Muscle of leg (tissue), 11 donors: Measurements from ENCODE around the gene EXOC1. TPM values are rescaled to one million over a fixed set of nuclear protein-coding genes. Genes with fewer than 3 reads are reported as not detected.

Experiments
- DNase-seq: peaks from one replicate; pipeline ENCODE4 v3.0.0; 2013
- H3K27ac ChIP-seq: one replicate; pipeline ENCODE4 v1.5.1; 2013; ENCODE audit warnings: mild to moderate bottlenecking, low read length, control low read depth
- H3K27me3 ChIP-seq: one replicate; pipeline ENCODE4 v1.6.1; 2013; ENCODE audit warnings: low read length; ENCODE audit not compliant: control insufficient read depth, insufficient read depth
- H3K36me3 ChIP-seq: one replicate; pipeline ENCODE4 v1.6.1; 2013; ENCODE audit warnings: low read length; ENCODE audit not compliant: control insufficient read depth, insufficient read depth
- H3K4me1 ChIP-seq: one replicate; pipeline ENCODE4 v1.6.1; 2013; ENCODE audit warnings: low read length; ENCODE audit not compliant: control insufficient read depth, insufficient read depth
- H3K4me3 ChIP-seq: one replicate; pipeline ENCODE4 v1.5.1; 2013; ENCODE audit warnings: low read length, control low read depth
- H3K9me3 ChIP-seq: replicated peaks from 2 replicates; pipeline ENCODE4 v1.6.1; 2013; ENCODE audit warnings: low read depth, low read length; ENCODE audit not compliant: control insufficient read depth
- WGBS: methylation state at CpG from one replicate; pipeline ENCODE4 v1.1.5; 2013; ENCODE audit warnings: missing lambda C conversion rate; ENCODE audit not compliant: insufficient coverage; 5-methylcytosine and 5-hydroxymethylcytosine counted together
- polyA plus RNA-seq, 8 donors: library from polyadenylated mRNA; unstranded; fragments of 120-200 nt; gene quantifications; one replicate each; pipeline versions ENCODE4 v1.2.1 to v1.2.3, GENCODE V29; 2013; ENCODE audit warnings: inconsistent platforms in 1 of 8, low replicate concordance in 1 of 8; ENCODE audit not compliant: insufficient read length in 8 of 8, insufficient read depth in 1 of 8
- total RNA-seq: library from RNA; stranded (reverse); fragments of 120-200 nt; gene quantifications from one replicate; pipeline ENCODE4 v1.2.4, GENCODE V29; 2013

EXOC1 gene
- total and polyA plus RNA-seq, 9 donors: 19.0 to 32.5 (median 23.2) TPM

DNA sequence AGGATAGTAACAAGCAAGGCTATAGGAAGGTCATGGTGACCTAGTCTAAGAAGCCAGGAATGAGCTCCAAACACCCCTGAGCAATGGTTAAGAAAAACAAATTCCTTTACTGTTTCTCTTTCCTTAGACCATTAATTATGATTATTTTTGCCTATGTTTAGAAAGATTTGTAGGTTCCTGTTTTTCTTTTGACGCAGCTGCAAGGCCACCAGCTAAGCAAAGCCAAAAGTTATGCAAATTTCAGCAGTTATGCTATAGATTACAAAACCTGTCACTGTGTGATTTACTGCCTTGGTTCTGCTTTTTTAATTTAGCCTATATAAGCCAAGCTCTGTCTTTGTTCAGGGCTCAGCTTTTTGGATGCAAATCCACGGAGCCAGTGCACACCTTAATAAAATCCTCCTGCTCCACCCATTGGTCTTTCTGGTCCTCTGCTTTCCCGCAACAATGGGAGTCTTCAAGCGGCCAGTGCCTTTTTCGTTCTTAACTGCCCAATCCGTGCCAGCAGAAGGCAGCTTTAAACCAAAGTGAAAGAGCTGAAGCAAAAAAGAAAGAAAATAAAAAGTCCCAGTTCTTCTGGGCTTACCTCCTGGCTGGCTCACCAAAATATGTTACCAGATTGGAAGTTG lies 93.9 kb downstream of the EXOC1 start:
- peak; percentile 46 for DNase-seq
- peak overlapping the region; percentile 76 for H3K4me3 ChIP-seq
- 58% methylated on average over 4 of the region's 6 CpGs for WGBS

DNA sequence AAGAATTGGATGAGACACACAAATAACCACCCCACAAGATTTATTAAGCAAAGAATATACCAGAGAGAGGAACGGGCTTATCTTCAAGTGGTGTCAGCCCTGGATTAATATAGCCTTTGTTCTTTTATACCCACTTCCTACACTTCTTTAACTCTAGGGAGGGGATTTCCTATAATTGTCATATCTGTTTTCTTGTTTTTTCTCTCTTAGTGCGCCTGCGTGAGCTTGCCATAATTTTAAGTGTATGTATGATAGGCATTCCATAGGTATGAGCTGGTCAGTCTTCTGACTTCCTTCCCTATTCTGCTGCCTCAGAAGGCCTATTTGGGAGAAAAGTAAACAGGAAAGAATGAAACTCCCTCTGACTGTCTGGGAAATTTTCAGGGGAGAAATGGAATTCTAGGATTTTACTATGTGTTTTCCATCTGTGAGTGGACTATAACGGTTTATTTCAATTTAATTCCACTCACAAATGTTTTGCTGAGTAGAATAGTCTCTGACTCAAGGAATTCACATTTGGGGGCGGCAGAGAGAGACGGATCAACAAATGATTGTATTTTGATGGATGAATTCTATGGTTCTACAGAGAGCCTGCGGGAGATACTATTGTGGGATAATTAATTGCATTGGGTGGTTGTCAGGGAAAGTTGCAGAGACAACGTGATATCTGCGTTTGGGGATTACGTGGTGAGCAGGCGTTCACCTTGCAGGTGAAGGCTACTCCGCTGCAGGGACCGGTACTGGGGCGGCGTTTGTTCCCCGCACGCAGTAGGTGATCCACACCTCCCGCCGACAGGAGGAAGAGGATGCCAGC lies 94.7 kb downstream of the EXOC1 start:
- no peaks in the 10 kb centered on the region for H3K27me3 ChIP-seq
- no peaks in the 10 kb centered on the region for H3K9me3 ChIP-seq
- peak; percentile 73 for DNase-seq
- peak overlapping the region; percentile 76 for H3K4me3 ChIP-seq
- peaks cover 9% of the 10 kb centered on the region for H3K4me1 ChIP-seq
- peak overlapping the region; percentile 96 for H3K27ac ChIP-seq
- H3K36me3 ChIP-seq: peaks cover 5% of the 10 kb centered on the region
- under 1% methylated on average over 15 of the region's 19 CpGs for WGBS

More for the DNA sequence above, 93.9 kb downstream of the EXOC1 start:
- Histone ChIP-seq H3K4me1 (peaks cover 9% of the 10 kb centered on the region), H3K9me3 (no peaks in the 10 kb centered on the region), H3K36me3 (peaks cover 2% of the 10 kb centered on the region), H3K27ac (peak overlapping the region; percentile 96), H3K27me3 (no peaks in the 10 kb centered on the region)

GRCh38 chr4:55948726-55949481 lies 95.5 kb downstream of the EXOC1 start, which contains the start of gene CEP135:
Gene CEP135, plus strand, starts transcription at chr4:55948945. Its CDS starts 3,186 bp downstream, at chr4:55952131.
- Histone ChIP-seq H3K36me3 (peaks cover 5% of the 10 kb centered on the region), H3K4me1 (peaks cover 9% of the 10 kb centered on the region), H3K27me3 (no peaks in the 10 kb centered on the region), H3K27ac (peak within 1 kb of the TSS; percentile 96), H3K4me3 (peak within 1 kb of the TSS; percentile 76), H3K9me3 (no peaks in the 10 kb centered on the region)
- under 1% methylated on average over 52 of the region's 77 CpGs for WGBS
- peak; percentile 98 for DNase-seq

DNA sequence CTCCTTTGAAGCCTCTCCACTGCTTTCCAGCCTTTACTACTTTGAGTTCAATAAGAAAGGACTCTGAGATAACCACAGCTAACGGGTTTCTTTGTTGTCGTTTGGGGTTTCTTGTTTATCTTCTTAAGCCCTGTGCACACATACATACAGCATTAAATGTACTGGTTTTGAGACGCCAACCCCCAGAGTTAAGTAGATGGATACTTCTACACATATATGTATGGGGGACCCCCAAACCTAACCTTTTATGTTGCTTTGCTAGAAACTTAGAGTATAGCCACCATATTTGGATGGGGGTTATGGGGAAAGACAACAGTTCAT lies 96.0 kb downstream of the EXOC1 start:
- peak overlapping the region; percentile 76 for H3K4me3 ChIP-seq
- WGBS: no CpG with 5 or more reads among the region's 3 CpGs
- DNase-seq: no peak
- H3K36me3 ChIP-seq: peaks cover 5% of the 10 kb centered on the region
- peak overlapping the region; percentile 96 for H3K27ac ChIP-seq
- no peaks in the 10 kb centered on the region for H3K9me3 ChIP-seq
- no peaks in the 10 kb centered on the region for H3K27me3 ChIP-seq
- peaks cover 9% of the 10 kb centered on the region for H3K4me1 ChIP-seq

DNA sequence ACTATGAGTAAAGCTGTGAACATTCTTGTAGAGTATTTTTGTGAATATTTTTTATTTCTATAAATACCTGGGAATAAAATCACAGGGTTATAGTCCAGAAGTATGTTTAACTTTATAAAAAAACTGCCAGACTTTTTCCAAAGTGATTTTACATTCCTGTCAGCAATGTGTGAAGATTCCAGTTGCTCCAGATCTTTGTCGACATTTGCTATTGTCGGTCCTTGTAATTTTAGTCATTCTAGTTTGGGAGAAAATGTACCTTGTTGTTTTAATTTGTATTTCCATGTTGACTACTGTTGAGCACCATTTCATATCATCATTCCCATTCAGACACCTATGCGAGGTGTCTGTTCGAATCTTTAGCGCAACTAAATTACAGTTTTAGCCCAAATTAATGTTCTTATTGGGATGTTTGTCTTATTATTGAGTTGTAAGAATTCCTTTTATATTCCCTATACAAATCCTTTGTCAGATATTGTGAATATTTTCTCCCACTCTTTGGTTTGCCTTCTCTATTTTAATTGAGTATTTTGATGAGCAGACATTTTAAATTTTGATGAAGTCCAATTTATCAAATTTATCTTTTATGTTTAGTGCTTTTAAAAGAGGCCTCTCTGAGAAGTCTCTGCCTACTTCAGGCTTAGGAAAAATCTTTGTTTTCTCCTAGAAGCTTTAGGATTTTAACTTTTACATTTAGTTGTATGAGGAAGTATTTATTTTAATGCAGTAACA lies 97.9 kb downstream of the EXOC1 start:
- H3K27ac ChIP-seq: no peak overlapping the region
- peaks cover 11% of the 10 kb centered on the region for H3K36me3 ChIP-seq
- no peaks in the 10 kb centered on the region for H3K27me3 ChIP-seq
- H3K4me3 ChIP-seq: no peak overlapping the region
- H3K9me3 ChIP-seq: no peaks in the 10 kb centered on the region
- DNase-seq: no peak
- no CpG with 5 or more reads among the region's 5 CpGs for WGBS
- peaks cover 9% of the 10 kb centered on the region for H3K4me1 ChIP-seq

Other genes starting within 250 kb of the EXOC1 start
- gene NMU, start 217.3 kb upstream of the EXOC1 start, total RNA-seq: 1.2 TPM
- 1 to 10 TPM in 4 of 8 donors, under 1 TPM in 4; 0.34 to 2.5 (median 1.1) TPM for gene NMU, start 217.3 kb upstream of the EXOC1 start, polyA plus RNA-seq
- not detected for gene EXOC1L, start 33.9 kb upstream of the EXOC1 start, total RNA-seq
- gene EXOC1L, start 33.9 kb upstream of the EXOC1 start, polyA plus RNA-seq: not detected
- gene CEP135, start 95.3 kb downstream of the EXOC1 start, total RNA-seq: 5.5 TPM
- 1 to 10 TPM; 4.4 to 8.2 (median 5.6) TPM for gene CEP135, start 95.3 kb downstream of the EXOC1 start, polyA plus RNA-seq